Neutrophil (primary cell): ENCODE measurements around the gene ZBTB49.

Source experiments
- H3K27ac ChIP-seq: fragments of 200-600 bp; sonication (generic); 2 replicates; pipeline ENCODE4 v1.5.1; 2016; ENCODE audit warnings: mild to moderate bottlenecking, moderate library complexity
- H3K27me3 ChIP-seq: fragments of 200-600 bp; sonication (generic); 2 replicates; pipeline ENCODE4 v1.6.0; 2016; ENCODE audit warnings: mild to moderate bottlenecking
- H3K36me3 ChIP-seq: fragments of 200-600 bp; sonication (generic); 2 replicates; pipeline ENCODE4 v1.5.1; 2017
- H3K4me1 ChIP-seq, 2 experiments: fragments of 200-600 bp in 1 of 2; sonication (generic) in 1 of 2; 1 replicate in 1 of 2; 2 replicates in 1 of 2; pipeline versions ENCODE4 v1.5.1 to v1.6.1; 2013 to 2016; ENCODE audit warnings: low read depth in 1 of 2, low read length in 1 of 2, mild to moderate bottlenecking in 1 of 2, moderate library complexity in 1 of 2; ENCODE audit not compliant: control insufficient read depth in 1 of 2, insufficient read depth in 1 of 2
- H3K4me3 ChIP-seq, 2 experiments: fragments of 200-600 bp in 1 of 2; sonication (generic) in 1 of 2; 1 replicate in 1 of 2; 2 replicates in 1 of 2; pipeline ENCODE4 v1.5.1; 2013 to 2016; ENCODE audit warnings: low read depth in 1 of 2, low read length in 1 of 2, mild to moderate bottlenecking in 1 of 2, moderate library complexity in 1 of 2
- H3K9me3 ChIP-seq: fragments of 200-600 bp; sonication (generic); 2 replicates; pipeline ENCODE4 v1.5.1; 2016
- TF ChIP-seq, protein P1 (sequence below): fragments of 200-600 bp; sonication (generic); IDR thresholded peaks from 2 replicates; pipeline ENCODE4 v1.5.1; 2016; ENCODE audit warnings: antibody characterized with exemption

ZBTB49 gene

DNA sequence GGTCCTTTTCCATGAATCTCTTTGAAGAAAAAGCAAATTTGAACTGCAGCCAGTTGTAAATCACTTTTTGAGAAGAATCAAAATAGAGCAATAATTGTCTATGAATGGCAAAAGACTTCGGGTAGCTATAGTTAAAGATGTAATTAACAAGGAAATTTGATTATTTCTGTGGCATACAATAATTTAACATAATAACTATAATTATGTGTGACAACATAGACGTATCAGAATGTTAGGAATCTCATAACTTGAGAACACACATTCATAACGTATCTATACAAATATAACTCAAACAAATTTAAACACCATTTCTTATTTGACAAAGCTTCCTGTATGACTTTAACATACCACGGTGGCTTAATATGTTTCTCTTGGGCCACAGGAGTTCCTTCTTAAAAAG is 60.9 kb downstream of the ZBTB49 start:
- TF ChIP-seq, protein P1, sequence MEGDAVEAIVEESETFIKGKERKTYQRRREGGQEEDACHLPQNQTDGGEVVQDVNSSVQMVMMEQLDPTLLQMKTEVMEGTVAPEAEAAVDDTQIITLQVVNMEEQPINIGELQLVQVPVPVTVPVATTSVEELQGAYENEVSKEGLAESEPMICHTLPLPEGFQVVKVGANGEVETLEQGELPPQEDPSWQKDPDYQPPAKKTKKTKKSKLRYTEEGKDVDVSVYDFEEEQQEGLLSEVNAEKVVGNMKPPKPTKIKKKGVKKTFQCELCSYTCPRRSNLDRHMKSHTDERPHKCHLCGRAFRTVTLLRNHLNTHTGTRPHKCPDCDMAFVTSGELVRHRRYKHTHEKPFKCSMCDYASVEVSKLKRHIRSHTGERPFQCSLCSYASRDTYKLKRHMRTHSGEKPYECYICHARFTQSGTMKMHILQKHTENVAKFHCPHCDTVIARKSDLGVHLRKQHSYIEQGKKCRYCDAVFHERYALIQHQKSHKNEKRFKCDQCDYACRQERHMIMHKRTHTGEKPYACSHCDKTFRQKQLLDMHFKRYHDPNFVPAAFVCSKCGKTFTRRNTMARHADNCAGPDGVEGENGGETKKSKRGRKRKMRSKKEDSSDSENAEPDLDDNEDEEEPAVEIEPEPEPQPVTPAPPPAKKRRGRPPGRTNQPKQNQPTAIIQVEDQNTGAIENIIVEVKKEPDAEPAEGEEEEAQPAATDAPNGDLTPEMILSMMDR, result no peak
- no peaks in the 10 kb centered on the region for H3K36me3 ChIP-seq

DNA sequence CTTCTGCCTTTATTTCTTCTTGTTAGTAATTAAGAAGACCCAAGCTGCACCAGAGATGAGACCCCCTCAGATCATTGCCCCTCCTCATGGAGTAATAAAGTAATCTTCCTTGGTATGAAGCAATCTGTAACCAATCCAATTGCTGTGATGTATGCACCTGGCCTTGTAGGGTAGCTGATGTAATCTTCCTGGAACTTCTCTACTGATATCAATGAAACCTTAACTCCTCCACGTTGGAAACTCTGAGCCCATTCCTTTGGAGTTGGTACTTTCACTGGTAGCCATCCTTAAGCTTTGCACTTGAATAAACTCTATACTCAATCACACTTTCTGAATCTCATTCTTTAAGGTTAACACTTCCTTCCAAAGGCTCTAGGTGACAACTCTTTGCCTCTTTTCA is 65.3 kb downstream of the ZBTB49 start:
- Histone ChIP-seq H3K27me3 (peaks cover 18% of the 10 kb centered on the region), H3K4me1 (no peaks in the 10 kb centered on the region), H3K27ac (no peak overlapping the region), H3K4me3 (no peak overlapping the region), H3K36me3 (no peaks in the 10 kb centered on the region), H3K9me3 (no peaks in the 10 kb centered on the region)
- TF ChIP-seq, protein P1, result no peak

More for the DNA sequence above, 60.9 kb downstream of the ZBTB49 start:
- Histone ChIP-seq H3K4me1 (no peaks in the 10 kb centered on the region), H3K27ac (no peak overlapping the region), H3K9me3 (no peaks in the 10 kb centered on the region), H3K4me3 (no peak overlapping the region), H3K27me3 (peaks cover 11% of the 10 kb centered on the region)

DNA sequence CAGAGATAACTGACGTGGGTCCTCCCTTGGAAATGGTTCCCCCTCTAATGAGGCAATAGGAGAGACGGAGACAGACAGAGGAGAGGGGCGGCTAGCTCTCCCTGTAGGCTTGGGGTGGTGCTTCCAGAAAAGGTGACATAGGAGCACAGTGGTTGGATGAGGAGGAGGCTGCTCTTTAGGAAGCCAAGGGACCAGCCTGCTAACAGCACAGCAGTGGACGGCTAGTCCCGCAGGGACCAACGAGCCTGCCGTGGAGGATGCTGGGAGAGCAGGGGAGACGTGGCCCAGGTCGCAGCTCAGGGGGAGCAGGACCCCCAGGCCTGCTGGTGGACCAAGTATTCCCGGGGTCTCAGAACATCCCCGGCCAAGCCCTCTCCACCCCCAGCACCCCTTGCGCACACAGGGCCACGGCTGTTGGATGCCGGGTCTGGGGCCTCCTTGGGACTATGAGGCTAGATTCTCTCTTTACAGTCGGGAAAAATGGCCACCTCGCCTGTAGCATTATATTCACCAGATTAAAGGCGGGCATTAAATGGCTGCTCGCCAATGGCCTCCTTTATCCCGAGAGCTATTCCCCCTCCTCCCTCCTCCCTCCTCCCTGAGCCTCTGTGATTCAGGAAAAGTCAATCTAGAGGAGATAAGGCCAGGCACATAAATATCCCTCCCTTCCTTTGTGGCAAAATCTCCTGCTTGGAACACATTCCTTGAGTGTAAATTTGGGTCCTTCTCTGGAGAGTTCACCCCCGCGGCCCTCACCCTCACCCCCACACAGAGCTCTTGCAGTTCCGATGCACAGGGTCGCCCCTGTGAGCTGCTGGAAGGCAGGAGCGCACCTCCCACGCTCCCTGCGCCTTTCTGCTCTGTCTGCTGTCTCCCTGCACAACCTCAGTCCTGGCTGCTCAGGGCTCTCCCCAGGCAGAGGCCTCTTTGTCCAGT is 66.3 kb downstream of the ZBTB49 start:
- Histone ChIP-seq H3K36me3 (no peaks in the 10 kb centered on the region), H3K9me3 (no peaks in the 10 kb centered on the region), H3K27ac (no peak overlapping the region), H3K27me3 (peaks cover 18% of the 10 kb centered on the region), H3K4me3 (no peak overlapping the region), H3K4me1 (no peaks in the 10 kb centered on the region)
- TF ChIP-seq, protein P1, result no peak

DNA sequence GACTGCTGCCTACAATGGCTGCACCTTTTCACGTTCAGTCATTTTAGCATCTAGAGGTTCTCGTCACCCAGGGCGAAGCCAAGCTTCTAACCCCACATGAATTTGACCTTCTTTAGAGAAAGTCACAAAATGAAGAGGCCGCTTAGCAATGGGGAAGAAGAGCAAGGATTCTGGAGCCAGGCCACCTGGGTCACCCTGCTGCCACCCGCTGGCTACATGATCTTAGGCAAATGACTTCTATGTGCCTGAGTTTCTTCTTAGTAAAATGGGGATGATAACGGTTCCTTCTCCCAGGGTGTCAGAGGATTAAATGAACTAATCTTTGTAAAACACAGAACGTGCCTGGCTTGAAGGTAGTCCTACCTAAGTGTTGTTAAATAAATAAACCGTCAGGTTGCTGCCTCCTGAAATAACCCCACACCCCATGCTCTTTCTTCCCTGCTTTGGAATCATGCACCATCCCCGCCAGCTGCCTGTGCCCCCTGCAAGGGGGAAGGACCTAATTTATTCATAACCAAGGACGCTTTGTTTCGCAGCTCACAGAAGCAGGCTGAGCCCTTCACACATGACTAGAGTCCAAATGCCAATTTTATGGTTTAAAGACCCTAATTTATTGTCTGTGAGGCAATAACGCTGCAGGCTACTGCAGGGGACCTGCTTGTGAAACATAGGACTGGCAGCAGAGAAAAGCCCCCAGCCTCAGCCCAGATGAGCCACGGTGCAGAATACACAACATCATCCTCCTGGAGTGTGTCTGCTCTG is 68.2 kb downstream of the ZBTB49 start:
- no peaks in the 10 kb centered on the region for H3K9me3 ChIP-seq
- no peak overlapping the region for H3K27ac ChIP-seq
- H3K4me3 ChIP-seq, result no peak overlapping the region
- H3K27me3 ChIP-seq, result peaks cover 20% of the 10 kb centered on the region
- TF ChIP-seq, protein P1, result no peak
- H3K4me1 ChIP-seq, result no peaks in the 10 kb centered on the region
- no peaks in the 10 kb centered on the region for H3K36me3 ChIP-seq

DNA sequence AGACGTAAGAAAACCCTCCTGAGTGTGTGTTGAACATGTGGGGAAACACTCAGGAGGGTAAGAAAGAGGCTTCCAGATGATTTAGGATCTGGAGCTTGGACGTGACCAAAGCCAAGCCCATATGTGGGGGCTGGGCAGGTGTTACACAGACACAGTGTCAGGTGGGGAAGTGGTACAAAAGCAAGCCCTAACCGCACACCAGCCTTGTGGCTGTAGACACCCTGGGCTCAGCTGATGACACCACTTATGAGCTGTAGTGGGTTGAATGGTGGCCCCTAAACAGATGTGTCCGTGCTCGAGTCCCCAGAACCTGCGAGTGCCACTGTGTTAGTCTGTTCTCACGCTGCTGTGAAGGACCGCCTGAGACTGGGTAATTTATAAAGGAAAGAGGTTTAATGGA is 71.8 kb downstream of the ZBTB49 start:
- Histone ChIP-seq H3K27me3 (peaks cover 27% of the 10 kb centered on the region), H3K4me1 (no peaks in the 10 kb centered on the region), H3K27ac (no peak overlapping the region), H3K36me3 (no peaks in the 10 kb centered on the region), H3K4me3 (no peak overlapping the region), H3K9me3 (no peaks in the 10 kb centered on the region)
- TF ChIP-seq, protein P1, result no peak
